Keratinocyte (primary cell): ENCODE measurements around the gene FBXO3.

Experiments used
- EZH2 ChIP-seq: IDR thresholded peaks from one replicate; pipeline ENCODE4 v1.6.1; 2012; ENCODE audit warnings: inconsistent platforms, mild to moderate bottlenecking, low read length, moderate library complexity
- TF ChIP-seq, protein P1 (sequence below), 3 experiments: IDR thresholded peaks in 1 of 3; conservative IDR thresholded peaks in 1 of 3; optimal IDR thresholded peaks in 1 of 3; 2 replicates in 2 of 3; 3 replicates in 1 of 3; pipeline versions ENCODE3 to v1.5.1; 2011; ENCODE audit warnings: low read length in 3 of 3, mild to moderate bottlenecking in 3 of 3, moderate library complexity in 2 of 3, control low read depth in 1 of 3, inconsistent platforms in 1 of 3; ENCODE audit not compliant: insufficient read depth in 2 of 3; ENCODE audit errors: extremely low read depth in 1 of 3

GRCh38 chr11:33785609-33786008 is 11.3 kb upstream of the FBXO3 start:
- TF ChIP-seq, protein P1, sequence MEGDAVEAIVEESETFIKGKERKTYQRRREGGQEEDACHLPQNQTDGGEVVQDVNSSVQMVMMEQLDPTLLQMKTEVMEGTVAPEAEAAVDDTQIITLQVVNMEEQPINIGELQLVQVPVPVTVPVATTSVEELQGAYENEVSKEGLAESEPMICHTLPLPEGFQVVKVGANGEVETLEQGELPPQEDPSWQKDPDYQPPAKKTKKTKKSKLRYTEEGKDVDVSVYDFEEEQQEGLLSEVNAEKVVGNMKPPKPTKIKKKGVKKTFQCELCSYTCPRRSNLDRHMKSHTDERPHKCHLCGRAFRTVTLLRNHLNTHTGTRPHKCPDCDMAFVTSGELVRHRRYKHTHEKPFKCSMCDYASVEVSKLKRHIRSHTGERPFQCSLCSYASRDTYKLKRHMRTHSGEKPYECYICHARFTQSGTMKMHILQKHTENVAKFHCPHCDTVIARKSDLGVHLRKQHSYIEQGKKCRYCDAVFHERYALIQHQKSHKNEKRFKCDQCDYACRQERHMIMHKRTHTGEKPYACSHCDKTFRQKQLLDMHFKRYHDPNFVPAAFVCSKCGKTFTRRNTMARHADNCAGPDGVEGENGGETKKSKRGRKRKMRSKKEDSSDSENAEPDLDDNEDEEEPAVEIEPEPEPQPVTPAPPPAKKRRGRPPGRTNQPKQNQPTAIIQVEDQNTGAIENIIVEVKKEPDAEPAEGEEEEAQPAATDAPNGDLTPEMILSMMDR (optimal IDR thresholded peaks at IDR 0.05 in 1 of 3, IDR thresholded peaks at IDR 0.05 in 1 of 3, conservative IDR thresholded peaks at IDR 0.05 in 1 of 3; ENCODE audit: extremely low read depth in 1 of 3, insufficient read depth in 2 of 3, low read length in 3 of 3): no peak
- no peak for TF ChIP-seq EZH2
